Keratinocyte (primary cell): Measurements from ENCODE around the gene OPN1SW.

Source experiments
- CTCF ChIP-seq, 3 experiments: IDR thresholded peaks in 1 of 3; conservative IDR thresholded peaks in 1 of 3; optimal IDR thresholded peaks in 1 of 3; 2 replicates in 2 of 3; 3 replicates in 1 of 3; pipeline versions ENCODE3 to v1.5.1; 2011; ENCODE audit warnings: low read length in 3 of 3, mild to moderate bottlenecking in 3 of 3, moderate library complexity in 2 of 3, control low read depth in 1 of 3, inconsistent platforms in 1 of 3; ENCODE audit not compliant: insufficient read depth in 2 of 3; ENCODE audit errors: extremely low read depth in 1 of 3
- EZH2 ChIP-seq: IDR thresholded peaks from one replicate; pipeline ENCODE4 v1.6.1; 2012; ENCODE audit warnings: inconsistent platforms, mild to moderate bottlenecking, low read length, moderate library complexity

- TF ChIP-seq CTCF (optimal IDR thresholded peaks at IDR 0.05 in 1 of 3, IDR thresholded peaks at IDR 0.05 in 1 of 3, conservative IDR thresholded peaks at IDR 0.05 in 1 of 3; ENCODE audit: extremely low read depth in 1 of 3, insufficient read depth in 2 of 3, low read length in 3 of 3) (no peak), EZH2 (no peak)
These were observed 31.6 kb upstream of the OPN1SW start for GRCh38 chr7:128807191-128807590.
